Left ventricle myocardium inferior (tissue), 1 donor: ENCODE results near the gene CLN3. TPM values are rescaled to one million over a fixed set of nuclear protein-coding genes. Genes with fewer than 3 reads are reported as not detected.
"Not testable (repeated sequence)": the region's sequence is repeated elsewhere in the genome, so short reads cannot be mapped to it uniquely, and the experiment has no call there.

Experiments used
- DNase-seq: peaks from one replicate; pipeline ENCODE4 v3.0.0-alpha.2; 2020
- H3K27ac ChIP-seq: fragments of 200-600 bp; replicated peaks from 2 replicates; pipeline ENCODE4 v1.8.0; 2021
- H3K27me3 ChIP-seq: fragments of 200-600 bp; 2 replicates; pipeline ENCODE4 v1.8.0; 2021; ENCODE audit warnings: low read depth
- H3K36me3 ChIP-seq: fragments of 200-600 bp; 2 replicates; pipeline ENCODE4 v1.8.0; 2021
- H3K4me1 ChIP-seq: fragments of 200-600 bp; 2 replicates; pipeline ENCODE4 v1.8.0; 2021
- H3K4me3 ChIP-seq: fragments of 200-600 bp; 2 replicates; pipeline ENCODE4 v1.8.0; 2021; ENCODE audit warnings: mild to moderate bottlenecking, moderate library complexity
- H3K9me3 ChIP-seq: fragments of 200-600 bp; replicated peaks from 2 replicates; pipeline ENCODE4 v1.8.0; 2021
- intact Hi-C: fragments of 100-400 bp; cut with micrococcal nuclease; formaldehyde crosslinking; loops from one replicate; pipeline ENCODE4 v1.11.0; 2022
- total RNA-seq: library from RNA; stranded (reverse); fragmentation: NEBNext Ultra II Directional; extraction: Animal tissue kit (Norgen Biotek cat#: 25700); gene quantifications from one replicate; pipeline ENCODE4 v1.2.1, GENCODE V29; 2021
- TF ChIP-seq, protein P1 (sequence below): fragments of 200-600 bp; IDR thresholded peaks from 2 replicates; pipeline ENCODE4 v1.8.0; 2021; ENCODE audit warnings: antibody characterized with exemption, mild to moderate bottlenecking, borderline replicate concordance
- donor health status: DM: no; HTN: yes; CAD: no; lungs with severe emphysema.

Gene CLN3
- total RNA-seq, 1 donor from 2014 or later, result 13.6 TPM

DNA sequence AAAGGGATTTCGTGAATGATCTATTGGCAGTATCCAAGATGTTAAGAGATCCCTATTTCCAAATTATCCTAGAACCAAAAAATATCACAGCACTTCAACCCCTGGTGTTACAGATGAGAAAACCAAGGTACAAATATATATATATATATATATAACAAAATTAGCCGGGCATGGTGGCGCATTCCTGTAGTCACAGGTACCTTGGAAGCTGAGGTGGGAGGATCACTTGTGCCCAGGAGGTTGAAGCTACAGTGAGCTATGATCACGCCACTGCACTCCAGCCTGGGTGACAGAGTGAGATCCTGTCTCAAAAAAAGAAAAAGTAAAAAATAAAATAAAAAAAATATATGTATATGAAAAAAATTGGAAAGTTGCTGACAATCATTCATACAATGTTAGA, 637 bp upstream of the CLN3 start:
- H3K27ac ChIP-seq, result peak overlapping the region; percentile 95
- H3K4me1 ChIP-seq, result peaks cover 13% of the 10 kb centered on the region
- H3K27me3 ChIP-seq, result peaks cover under 1% of the 10 kb centered on the region
- no peaks in the 10 kb centered on the region for H3K9me3 ChIP-seq
- peaks cover 22% of the 10 kb centered on the region for H3K36me3 ChIP-seq
- no peak for DNase-seq
- peak overlapping the region; percentile 95 for H3K4me3 ChIP-seq
- TF ChIP-seq, protein P1, sequence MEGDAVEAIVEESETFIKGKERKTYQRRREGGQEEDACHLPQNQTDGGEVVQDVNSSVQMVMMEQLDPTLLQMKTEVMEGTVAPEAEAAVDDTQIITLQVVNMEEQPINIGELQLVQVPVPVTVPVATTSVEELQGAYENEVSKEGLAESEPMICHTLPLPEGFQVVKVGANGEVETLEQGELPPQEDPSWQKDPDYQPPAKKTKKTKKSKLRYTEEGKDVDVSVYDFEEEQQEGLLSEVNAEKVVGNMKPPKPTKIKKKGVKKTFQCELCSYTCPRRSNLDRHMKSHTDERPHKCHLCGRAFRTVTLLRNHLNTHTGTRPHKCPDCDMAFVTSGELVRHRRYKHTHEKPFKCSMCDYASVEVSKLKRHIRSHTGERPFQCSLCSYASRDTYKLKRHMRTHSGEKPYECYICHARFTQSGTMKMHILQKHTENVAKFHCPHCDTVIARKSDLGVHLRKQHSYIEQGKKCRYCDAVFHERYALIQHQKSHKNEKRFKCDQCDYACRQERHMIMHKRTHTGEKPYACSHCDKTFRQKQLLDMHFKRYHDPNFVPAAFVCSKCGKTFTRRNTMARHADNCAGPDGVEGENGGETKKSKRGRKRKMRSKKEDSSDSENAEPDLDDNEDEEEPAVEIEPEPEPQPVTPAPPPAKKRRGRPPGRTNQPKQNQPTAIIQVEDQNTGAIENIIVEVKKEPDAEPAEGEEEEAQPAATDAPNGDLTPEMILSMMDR, result no peak
- intact Hi-C loops, result loop anchor here (10.0 kb wide), 1 partner anchor 62 kb away; the partner anchor contains the start of gene SGF29

DNA sequence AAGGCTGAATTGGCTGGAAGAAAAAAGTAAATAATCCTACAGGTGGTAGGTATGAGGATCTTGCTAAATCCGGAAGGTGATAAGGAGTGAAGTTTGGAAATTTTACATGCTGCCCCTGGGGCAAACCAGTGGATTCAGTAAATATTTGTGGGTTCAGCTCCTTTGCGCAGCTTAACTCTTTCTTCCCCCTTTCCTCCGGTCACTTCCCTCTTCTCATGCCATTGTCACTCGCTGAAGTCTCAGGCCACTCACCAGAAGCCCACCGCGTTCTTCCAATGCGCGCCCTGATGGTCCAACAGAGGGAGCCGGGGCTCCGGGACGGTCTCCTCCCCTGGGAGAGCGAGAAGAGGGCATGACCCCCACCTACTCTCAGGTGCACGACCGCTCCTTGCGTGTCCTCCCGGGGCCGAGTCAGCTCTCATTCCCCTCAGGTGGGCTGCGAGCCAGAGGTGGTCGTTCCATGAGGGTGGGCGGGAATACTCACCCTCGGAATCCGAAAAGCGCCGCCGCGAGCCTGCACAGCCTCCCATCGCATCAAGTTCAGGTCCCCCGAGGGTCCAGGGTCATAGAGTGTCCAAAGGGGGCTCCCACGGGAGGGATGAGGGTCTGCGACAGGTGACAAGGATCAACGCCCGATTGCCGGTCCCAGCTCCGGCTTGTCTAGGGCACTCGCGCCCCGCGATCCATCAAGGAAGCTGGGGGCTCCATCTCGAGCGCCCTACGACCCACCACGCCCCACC, 474 bp downstream of the CLN3 start:
- DNase-seq, result peak; percentile 38
- Histone ChIP-seq H3K9me3 (no peaks in the 10 kb centered on the region), H3K27ac (peak overlapping the region; percentile 95), H3K4me1 (peaks cover 13% of the 10 kb centered on the region), H3K27me3 (no peaks in the 10 kb centered on the region), H3K36me3 (peaks cover 32% of the 10 kb centered on the region), H3K4me3 (peak overlapping the region; percentile 95)
- TF ChIP-seq, protein P1, result peak; percentile 56
- intact Hi-C loops, result loop anchor here (10.0 kb wide), 1 partner anchor 63 kb away; the partner anchor contains the start of gene SGF29

DNA sequence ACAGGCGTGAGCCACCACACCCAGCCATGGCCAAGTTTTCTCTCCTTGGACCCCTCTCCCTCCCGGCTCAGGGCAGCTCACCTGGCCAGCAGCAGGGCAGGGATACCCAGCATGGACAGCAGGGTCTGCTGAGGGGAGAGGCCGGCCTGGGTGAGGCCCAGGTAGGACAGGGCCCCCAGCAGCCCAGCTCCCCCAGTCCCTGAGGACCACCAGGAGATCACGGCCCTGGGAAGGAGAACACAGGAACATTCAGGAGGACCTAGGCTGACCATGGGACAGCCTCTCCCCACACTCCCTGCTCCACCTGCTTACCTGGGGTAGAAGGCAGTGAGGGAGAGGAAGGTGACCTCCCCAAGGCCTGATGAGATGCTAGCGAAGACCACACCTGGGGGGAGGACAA, 5.6 kb downstream of the CLN3 start:
- Histone ChIP-seq H3K36me3 (peaks cover 58% of the 10 kb centered on the region), H3K4me1 (peaks cover 8% of the 10 kb centered on the region), H3K27me3 (no peaks in the 10 kb centered on the region), H3K4me3 (no peak overlapping the region), H3K27ac (no peak overlapping the region), H3K9me3 (no peaks in the 10 kb centered on the region)
- TF ChIP-seq, protein P1, result no peak
- DNase-seq, result no peak
- intact Hi-C loops, result no loop called here

- H3K9me3 ChIP-seq, intact Hi-C loops, H3K4me3 ChIP-seq, H3K4me1 ChIP-seq, DNase-seq, H3K27me3 ChIP-seq, H3K27ac ChIP-seq: not testable (repeated sequence)
- H3K36me3 ChIP-seq, result peaks cover 68% of the 10 kb centered on the region
Measured at GRCh38 chr16:28483361-28483760, 8.5 kb downstream of the CLN3 start.

DNA sequence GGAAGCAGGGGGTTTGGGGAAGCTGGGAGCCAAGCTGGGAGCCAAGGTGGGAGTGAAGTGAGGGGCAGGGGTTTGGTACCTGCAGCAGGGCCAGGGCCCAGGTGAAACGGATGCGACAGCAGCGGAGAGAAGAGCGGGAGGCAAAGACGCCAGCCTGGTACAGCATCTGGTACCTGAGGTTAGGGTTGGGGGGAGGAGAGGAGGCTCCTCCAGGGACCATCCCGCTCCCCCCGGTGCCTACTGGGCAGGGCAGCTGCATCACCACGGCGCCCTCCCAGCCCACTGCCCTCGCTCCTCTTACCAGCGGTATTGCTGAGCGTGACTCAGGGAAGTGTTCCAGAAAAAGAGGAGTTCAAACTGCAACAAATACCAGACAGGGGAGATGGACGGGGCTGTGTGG, 9.8 kb downstream of the CLN3 start:
- no peaks in the 10 kb centered on the region for H3K4me1 ChIP-seq
- no peak overlapping the region for H3K27ac ChIP-seq
- H3K27me3 ChIP-seq, result no peaks in the 10 kb centered on the region
- TF ChIP-seq, protein P1, result no peak
- no peaks in the 10 kb centered on the region for H3K9me3 ChIP-seq
- peaks cover 73% of the 10 kb centered on the region for H3K36me3 ChIP-seq
- intact Hi-C loops, result no loop called here
- DNase-seq, result no peak
- no peak overlapping the region for H3K4me3 ChIP-seq

DNA sequence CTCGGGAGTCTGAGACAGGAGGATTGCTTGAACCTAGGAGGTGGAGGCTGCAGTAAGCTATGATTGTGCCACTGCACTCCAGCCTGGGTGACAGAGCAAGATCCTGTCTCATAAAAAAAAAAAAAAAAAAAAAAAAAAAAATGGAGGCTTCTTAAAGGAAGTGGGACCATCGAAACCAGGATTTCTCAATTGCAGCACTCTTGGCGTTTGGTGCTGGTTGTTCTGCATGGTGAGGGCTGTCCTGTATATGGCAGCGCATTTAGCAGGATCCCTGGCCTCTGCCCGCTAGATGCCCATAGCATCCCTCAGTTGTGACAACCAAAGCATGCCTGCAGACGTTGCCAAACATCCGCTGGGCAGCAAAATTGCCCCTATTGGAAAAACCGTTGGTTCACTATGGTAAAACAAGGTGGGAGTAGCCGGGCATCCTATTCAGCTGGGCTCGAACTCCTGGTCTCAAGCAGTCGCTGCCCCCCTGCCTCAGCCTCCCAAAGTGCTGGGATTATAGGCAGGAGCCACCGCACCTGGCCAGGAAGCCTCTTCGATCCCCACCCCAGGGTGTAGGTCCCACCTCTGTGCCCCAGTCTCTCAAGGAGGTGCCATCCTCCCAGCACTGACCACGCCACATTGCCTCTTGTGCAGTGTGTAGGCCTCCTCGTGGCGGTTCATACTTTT, 13.2 kb downstream of the CLN3 start:
- no peaks in the 10 kb centered on the region for H3K27me3 ChIP-seq
- no peaks in the 10 kb centered on the region for H3K4me1 ChIP-seq
- TF ChIP-seq, protein P1, result no peak
- no peak overlapping the region for H3K27ac ChIP-seq
- peaks cover 89% of the 10 kb centered on the region for H3K36me3 ChIP-seq
- intact Hi-C loops, result no loop called here
- no peak for DNase-seq
- no peaks in the 10 kb centered on the region for H3K9me3 ChIP-seq
- H3K4me3 ChIP-seq, result no peak overlapping the region
